Breast epithelium (tissue), 3 donors: ENCODE data around the gene TSNAX.

Experiments
- POLR2A ChIP-seq: fragments of 450-650 bp; IDR thresholded peaks from one replicate; pipeline ENCODE4 v1.6.1; 2016; ENCODE audit warnings: antibody characterized with exemption, mild to moderate bottlenecking, moderate library complexity
- TF ChIP-seq, protein P1 (sequence below), 3 donors: fragments of 450-650 bp; IDR thresholded peaks; one replicate each; pipeline ENCODE4 v1.5.1; 2016 to 2017; ENCODE audit warnings: antibody characterized with exemption in 3 of 3, mild to moderate bottlenecking in 3 of 3, moderate library complexity in 3 of 3

DNA sequence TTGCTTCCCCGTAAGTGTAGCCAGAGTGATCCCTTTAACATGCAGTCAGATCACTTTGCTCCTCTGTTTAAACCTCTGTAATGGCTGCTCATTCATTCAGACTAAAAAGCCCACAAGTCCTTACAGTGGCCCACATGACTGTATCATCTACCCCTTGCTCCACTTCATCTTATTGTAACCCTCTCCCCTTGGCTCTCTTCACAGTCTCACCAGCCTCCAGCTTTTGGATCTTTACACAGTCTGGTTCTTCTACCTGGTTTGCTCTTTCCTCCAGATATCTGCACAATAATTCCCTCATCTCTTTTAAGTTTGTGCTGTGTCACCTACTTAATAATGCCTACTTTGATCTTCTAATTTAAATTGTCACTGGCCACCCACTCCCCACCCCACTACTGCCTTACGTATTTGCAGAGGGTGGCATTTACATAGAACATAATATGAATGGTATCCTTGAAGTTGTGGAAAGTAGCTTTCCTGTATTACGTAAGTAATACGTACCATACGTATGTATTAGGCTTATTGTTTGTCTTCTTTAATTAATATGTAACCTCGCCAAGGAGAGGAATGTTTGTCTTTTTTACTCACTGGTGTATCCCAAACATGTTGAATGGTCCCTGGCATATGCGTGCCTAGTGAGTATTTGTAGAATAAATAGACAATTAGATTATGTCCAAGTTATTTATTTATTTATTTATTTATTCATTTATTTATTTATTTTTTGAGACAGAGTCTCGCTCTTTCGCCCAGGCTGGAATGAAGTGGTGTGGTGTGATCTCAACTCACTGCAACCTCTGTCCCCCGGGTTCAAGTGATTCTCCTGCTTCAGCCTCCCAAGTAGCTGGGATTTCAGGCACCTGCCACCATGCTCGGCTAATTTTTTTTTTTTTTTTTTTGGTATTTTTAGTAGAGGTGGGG is 48.6 kb downstream of the TSNAX start:
- TF ChIP-seq, protein P1, sequence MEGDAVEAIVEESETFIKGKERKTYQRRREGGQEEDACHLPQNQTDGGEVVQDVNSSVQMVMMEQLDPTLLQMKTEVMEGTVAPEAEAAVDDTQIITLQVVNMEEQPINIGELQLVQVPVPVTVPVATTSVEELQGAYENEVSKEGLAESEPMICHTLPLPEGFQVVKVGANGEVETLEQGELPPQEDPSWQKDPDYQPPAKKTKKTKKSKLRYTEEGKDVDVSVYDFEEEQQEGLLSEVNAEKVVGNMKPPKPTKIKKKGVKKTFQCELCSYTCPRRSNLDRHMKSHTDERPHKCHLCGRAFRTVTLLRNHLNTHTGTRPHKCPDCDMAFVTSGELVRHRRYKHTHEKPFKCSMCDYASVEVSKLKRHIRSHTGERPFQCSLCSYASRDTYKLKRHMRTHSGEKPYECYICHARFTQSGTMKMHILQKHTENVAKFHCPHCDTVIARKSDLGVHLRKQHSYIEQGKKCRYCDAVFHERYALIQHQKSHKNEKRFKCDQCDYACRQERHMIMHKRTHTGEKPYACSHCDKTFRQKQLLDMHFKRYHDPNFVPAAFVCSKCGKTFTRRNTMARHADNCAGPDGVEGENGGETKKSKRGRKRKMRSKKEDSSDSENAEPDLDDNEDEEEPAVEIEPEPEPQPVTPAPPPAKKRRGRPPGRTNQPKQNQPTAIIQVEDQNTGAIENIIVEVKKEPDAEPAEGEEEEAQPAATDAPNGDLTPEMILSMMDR (IDR thresholded peaks at IDR 0.05), result no peak
- TF ChIP-seq POLR2A, result no peak
